NCI-H1048 (cell line): Measurements from ENCODE around the gene CCDC60.

Experiments
- DNase-seq: peaks from one replicate; lab custom pipeline; 2025; lab: John Stamatoyannopoulos, UW

Gene CCDC60

DNA sequence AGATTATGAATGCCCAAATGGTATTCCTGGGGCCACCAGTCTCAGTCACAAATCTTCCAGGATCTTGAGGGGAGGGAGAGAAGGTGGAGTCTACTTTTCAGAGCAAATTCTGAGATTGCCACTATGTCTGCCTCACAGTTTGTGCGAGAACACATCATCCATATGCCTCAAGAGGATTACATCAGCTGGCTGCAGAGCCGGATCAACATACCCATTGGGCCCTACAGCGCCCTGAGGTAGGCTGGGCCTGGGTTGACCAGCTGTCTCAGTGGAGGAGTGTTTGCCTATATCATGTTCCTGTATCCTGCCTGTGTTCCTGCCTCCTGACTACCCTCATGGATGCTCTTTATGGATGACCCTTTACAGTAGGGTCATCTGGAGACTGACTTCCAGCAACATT is 205.9 kb downstream of the CCDC60 start:
- DNase-seq: no peak

DNA sequence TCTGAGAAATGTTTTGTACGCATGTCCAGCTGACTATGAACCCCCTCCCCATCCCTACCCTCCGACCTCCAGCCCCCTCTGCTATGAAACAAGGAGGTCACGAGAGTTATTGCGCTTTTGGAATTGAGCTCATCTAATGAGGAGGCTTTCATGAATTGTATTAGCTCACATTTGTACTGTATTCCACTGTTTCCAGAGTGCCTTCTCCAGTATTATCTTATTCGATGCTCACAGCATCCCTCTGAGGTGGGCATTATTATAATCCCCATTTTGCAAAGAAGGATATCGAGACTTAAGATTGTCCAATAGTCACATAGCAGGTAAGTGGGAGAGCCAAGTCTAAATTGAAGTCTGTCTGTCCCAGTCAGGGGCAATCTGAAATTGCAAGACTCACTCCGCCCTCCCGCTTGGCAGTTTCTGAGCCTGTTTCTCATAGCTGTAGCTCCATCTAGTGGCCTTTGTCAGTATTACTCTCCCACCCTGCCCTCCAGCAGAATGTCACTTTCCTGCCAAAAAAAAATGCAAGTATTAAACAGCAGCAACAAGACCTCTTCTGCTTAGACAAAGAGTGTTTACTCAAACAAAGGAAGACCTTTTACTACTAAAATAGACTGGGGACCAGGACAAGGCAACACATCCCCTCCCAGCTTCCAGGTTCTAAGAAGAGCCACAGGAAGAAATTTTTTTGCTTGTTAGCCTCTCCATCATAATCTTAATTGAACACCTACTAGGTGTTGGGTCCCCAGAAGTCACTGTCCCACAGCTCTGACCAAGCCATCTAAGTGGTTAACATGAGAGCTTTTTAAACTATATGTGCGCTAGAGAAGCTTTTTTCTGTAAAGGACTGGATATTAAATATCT is 210.5 kb downstream of the CCDC60 start:
- DNase-seq: peak; percentile 26

DNA sequence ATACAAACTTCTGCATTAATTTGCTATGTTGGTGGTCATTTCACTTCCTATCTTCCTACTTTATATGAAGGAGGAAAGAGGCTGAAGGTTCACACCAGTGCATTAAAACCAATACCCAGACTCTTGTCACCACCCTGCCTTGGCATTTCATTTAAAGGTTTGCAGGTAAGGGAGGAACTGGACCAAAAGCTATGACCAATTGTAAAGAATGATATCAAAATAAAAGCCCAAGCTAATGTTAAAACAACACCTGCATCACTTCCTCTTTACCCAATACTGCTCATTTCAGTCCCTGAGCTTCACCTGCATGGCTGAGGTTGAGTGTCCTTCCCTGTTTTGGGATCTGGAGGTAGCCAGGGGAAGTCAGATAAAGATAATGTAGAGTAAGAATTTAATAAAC is 211.8 kb downstream of the CCDC60 start:
- no peak for DNase-seq

DNA sequence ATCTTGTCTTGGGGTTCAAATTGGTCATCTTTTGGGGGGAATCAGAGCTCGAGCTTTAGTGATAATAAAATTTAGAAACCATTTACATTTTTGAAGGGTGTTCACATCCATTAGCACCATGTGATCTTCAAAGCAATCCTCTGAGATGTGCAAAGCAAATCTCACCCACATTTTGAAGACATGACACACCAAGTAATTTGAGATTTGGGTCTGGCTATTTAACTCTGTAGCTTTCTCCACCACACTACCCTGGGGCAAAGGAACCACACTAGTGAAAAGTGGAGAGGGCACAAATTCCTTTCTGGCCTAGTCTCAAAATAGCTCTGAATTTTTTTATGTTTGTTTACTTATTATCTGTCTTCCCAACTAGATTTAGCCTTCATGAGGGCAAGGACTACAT is 212.5 kb downstream of the CCDC60 start:
- DNase-seq: no peak

DNA sequence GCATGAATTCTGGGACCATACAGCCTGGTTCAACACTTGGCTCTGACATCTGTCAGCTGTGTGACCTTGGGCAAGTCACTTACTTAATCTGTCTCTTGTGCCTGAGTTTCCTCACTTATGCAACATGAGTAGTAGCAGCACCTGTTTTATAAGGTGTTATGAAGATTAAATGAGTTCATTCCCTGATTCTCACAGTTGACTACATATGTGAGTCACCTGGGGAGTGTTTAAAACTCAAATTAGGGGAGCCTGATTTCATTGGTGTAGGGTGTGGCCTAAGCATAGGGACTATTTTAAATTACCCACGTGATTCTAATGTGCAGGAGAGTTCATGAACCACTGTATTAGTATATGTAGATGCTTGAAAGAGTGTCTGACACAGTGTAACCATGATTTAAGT is 222.3 kb downstream of the CCDC60 start:
- DNase-seq: no peak

DNA sequence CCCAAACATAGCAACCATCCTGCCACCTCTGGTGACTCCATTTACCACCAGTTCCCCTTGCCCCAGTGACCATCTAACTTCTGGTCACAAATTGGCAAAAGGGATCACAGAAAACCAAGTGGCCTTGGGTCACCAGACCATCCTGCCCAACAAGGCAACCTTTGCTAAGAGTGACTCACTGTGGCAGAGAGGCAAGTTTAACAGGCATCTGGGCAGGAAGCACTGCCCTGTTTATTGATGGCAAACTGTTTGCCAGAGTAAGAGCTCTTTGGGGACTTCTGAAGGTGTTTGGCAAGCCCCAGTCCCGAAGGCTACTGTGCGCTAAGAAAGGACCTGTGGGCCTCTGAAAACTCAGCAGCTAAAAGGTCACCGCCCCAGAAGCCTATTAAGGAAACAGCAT is 230.9 kb downstream of the CCDC60 start:
- DNase-seq: no peak

DNA sequence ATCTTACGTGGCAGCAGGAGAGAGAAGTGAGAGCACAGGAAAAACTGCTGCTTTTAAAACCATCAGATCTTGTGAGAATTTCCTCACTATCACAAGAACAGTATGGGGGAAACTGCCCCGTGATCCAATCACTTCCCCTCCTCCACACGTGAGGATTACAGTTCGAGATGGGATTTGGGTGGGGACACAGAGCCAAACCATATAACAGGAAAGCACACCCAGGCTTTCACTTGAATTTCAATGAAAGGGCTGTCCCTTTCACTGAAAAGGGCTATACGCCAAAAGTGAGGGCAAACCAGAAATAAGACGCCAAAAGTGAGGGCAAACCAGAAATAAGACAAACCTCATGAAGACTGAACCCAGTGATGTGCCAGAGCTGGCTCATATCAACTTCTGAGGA is 236.2 kb downstream of the CCDC60 start:
- no peak for DNase-seq

DNA sequence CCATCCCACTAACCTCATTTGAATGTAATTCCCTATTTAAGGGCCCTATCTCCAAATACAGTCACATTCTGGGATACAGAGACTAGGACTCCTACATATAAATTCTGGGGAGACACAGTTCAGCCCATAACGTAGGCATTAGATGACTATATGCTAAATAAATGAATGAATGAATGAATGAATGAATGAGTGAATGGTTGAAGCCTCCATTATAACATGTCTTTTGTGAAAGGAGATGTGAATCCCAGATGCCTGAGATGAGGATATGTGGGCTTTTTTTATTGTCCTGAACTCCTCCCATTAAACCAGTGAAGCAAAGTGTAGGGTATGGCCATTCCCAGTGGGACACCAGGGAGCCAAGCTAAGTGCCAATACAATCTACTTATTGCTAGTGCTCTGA is 238.6 kb downstream of the CCDC60 start:
- DNase-seq: no peak

DNA sequence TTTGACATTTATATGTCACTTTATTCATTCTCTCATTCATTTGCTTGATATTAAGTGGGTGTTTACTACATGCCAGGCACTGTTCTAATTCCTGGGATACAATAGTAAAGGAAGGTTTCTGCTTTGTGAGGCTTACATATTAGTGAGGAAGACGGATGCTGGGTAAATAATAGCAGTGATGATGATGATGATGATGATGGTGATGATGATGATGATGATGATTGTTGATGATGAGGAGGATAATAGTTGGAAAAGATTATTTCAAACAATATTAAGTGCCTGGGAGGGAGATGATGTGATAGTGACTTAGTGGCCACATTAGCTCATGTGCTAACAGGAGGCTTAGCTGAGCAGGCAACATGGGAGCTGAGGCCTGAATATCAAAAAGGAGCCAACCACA is 239.7 kb downstream of the CCDC60 start:
- DNase-seq: no peak

DNA sequence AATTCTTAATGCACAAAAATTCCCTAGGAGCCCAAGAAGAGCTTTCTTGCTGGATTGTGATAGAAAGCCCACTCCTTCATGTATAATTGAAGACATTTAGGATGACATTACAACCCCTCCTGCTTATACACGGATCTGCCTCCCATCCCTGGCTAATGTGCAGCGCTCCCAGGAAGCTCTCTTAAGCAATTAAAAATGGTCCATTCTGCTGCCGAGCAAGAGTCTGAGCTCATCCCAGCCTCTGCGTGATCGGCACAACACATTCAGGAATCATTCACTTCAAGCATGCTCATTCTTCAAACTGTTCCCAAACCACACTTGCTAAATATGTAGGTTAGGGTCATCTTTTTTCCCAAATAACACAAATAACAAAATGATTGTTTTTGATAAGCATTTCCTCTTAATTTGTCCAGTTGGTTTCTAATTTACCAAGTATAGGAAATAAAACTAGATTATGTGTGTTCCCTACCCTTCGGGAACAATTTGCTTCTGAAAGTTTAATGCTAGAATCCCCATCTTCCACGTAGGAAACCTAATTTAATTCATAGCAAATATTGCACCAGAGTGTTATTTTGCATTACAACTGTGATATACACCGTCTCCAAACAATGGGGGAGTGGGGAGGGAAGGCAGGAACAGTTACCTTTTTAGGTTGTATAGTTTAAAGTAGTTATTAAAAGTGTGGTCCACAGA is 241.7 kb downstream of the CCDC60 start:
- no peak for DNase-seq

DNA sequence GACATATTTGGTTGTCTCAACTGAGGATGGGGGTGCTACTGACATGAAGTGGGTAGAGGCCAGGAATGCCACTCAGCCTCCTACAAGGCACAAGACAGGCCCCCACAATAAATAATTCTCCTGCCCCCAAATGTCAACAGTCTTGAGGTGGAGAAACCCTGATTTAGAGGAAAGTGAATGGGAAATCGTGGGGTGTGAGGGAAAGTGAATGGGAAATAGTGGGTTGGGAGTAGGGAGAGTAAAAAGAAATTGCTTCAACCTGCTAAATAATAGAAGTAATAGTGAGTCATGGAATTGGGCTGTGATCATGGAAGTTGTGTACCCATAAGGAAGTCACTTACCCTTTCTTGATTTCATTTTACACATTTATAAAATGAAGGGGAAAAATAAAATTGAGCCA is 242.4 kb downstream of the CCDC60 start:
- no peak for DNase-seq

DNA sequence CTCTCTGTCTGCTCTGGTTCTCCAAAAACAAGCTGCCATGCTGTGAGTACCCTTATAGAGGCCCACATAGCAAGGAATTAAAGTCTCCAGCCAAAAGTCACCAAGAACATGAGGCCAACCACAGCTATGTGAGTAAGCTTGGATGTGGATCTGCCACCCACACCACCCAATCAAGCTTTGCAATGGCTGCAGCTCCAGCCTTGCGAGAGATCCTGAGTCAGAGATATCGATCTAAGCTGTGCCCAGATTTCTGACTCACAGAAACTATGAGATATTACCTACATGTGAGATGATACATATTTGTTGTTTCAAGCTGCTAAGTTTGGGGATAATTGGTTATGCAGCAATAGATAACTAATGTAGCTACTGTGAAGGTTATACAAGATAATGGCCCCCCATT is 243.6 kb downstream of the CCDC60 start:
- DNase-seq: no peak

DNA sequence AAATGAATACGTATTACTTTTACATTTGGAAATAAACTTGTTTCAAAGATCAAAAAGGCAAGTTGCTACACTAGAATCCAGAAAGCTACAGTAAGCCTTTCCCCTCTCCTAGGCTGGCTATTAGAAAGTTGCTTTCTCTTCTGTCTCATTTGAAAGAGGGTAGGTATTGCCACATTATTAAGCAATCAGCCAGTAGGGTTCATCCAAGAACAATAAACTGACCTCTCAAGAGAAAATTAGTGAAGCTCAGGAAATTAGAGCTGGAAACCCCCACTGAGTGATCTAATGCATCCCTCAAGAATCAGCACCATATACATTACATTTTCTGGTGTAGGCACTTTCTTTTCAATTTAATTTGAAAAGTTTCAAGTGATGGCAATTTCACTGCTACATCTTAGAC is 254.6 kb downstream of the CCDC60 start:
- DNase-seq: no peak

DNA sequence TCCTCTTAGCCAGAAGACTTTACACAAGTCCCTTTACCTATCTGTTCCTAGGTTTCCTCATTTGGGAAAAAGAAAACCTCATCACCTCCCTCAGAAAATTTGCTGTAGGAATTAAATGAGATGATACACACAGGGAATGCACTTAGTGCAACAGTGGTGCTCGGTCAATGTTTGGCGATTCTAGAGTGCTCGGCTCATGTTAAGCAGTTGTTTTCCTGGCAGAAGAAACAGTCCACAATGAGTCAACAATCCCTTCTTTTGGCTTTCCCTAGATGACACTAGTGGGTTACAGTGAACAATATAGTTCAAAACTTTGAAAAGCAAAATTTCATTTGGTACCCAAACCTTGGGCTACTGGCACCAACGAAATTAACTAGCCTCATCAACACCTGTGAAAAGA is 255.1 kb downstream of the CCDC60 start:
- DNase-seq: no peak
